Natural killer cell (primary cell): ENCODE measurements around the gene MGLL. TPM values are rescaled to one million over a fixed set of nuclear protein-coding genes. Genes with fewer than 3 reads are reported as not detected.
"Not testable (repeated sequence)": the region's sequence is repeated elsewhere in the genome, so short reads cannot be mapped to it uniquely, and the experiment has no call there.

Experiments
- ATAC-seq, 3 donors: fragments of 150-1000 bp in 2 of 3; fragments of 200-7000 bp in 1 of 3; cut with Tn5 transposase; 1 replicate in 1 of 3; 2 replicates in 2 of 3; pipeline ENCODE4 v1.10.0; 2021; ENCODE audit warnings: mild to moderate bottlenecking in 2 of 3, moderate library complexity in 2 of 3
- DNase-seq, 2 donors: peaks; one replicate each; pipeline versions ENCODE4 v3.0.0 to v3.0.0-alpha.2; 2013 to 2021; ENCODE audit warnings: mixed read lengths in 1 of 2
- H3K27ac ChIP-seq: one replicate; pipeline ENCODE4 v1.5.1; 2013; ENCODE audit warnings: mild to moderate bottlenecking, low read length
- H3K27me3 ChIP-seq: one replicate; pipeline ENCODE4 v1.6.1; 2013; ENCODE audit warnings: low read length; ENCODE audit not compliant: control insufficient read depth, insufficient read depth
- H3K36me3 ChIP-seq: one replicate; pipeline ENCODE4 v1.6.1; 2013; ENCODE audit warnings: low read length; ENCODE audit not compliant: control insufficient read depth, insufficient read depth
- H3K4me1 ChIP-seq: one replicate; pipeline ENCODE4 v1.6.1; 2013; ENCODE audit warnings: low read length; ENCODE audit not compliant: control insufficient read depth, insufficient read depth
- H3K4me3 ChIP-seq: one replicate; pipeline ENCODE4 v1.5.1; 2013; ENCODE audit warnings: low read length
- H3K9me3 ChIP-seq: one replicate; pipeline ENCODE4 v1.6.1; 2013; ENCODE audit warnings: low read length; ENCODE audit not compliant: control insufficient read depth, insufficient read depth
- H3K27ac Mint-ChIP-seq, 2 donors: one replicate each; pipeline ENCODE4 v1.8.0; 2022; ENCODE audit warnings: mild to moderate bottlenecking in 2 of 2, mixed read lengths in 2 of 2, moderate library complexity in 1 of 2
- H3K27me3 Mint-ChIP-seq, 2 donors: one replicate each; pipeline ENCODE4 v1.8.0; 2022; ENCODE audit warnings: low read depth in 2 of 2, mixed read lengths in 2 of 2
- H3K36me3 Mint-ChIP-seq: one replicate; pipeline ENCODE4 v1.8.0; 2022; ENCODE audit warnings: mixed read lengths
- H3K4me1 Mint-ChIP-seq, 2 donors: one replicate each; pipeline ENCODE4 v1.8.0; 2022; ENCODE audit warnings: mixed read lengths in 2 of 2
- H3K4me3 Mint-ChIP-seq: one replicate; pipeline ENCODE4 v1.8.0; 2022; ENCODE audit warnings: mild to moderate bottlenecking, moderate library complexity, mixed read lengths
- H3K9me3 Mint-ChIP-seq, 2 donors: one replicate each; pipeline ENCODE4 v1.8.0; 2022; ENCODE audit warnings: mixed read lengths in 2 of 2
- WGBS: methylation state at CpG from one replicate; pipeline ENCODE4 v1.1.7; 2013; ENCODE audit warnings: missing lambda C conversion rate; ENCODE audit not compliant: insufficient coverage; 5-methylcytosine and 5-hydroxymethylcytosine counted together
- intact Hi-C: fragments of 100-400 bp; cut with micrococcal nuclease; formaldehyde crosslinking; loops from one replicate; pipeline ENCODE4 v1.14.2; 2022
- total RNA-seq, 4 donors: library from RNA; stranded (reverse); fragments of 120-200 nt in 1 of 4; gene quantifications; one replicate each; pipeline versions ENCODE4 v1.2.3 to v1.2.4, GENCODE V29; 2013 to 2022
- TF ChIP-seq, protein P1 (sequence below): fragments of 200-600 bp; IDR thresholded peaks from one replicate; pipeline ENCODE4 v1.8.0; 2022; ENCODE audit warnings: antibody characterized with exemption

Gene MGLL
- total RNA-seq, 3 donors from 2014 or later (not counting 1 experiment from before 2014, with no cell fraction given): 2.7 to 4.6 (median 3.0) TPM

DNA sequence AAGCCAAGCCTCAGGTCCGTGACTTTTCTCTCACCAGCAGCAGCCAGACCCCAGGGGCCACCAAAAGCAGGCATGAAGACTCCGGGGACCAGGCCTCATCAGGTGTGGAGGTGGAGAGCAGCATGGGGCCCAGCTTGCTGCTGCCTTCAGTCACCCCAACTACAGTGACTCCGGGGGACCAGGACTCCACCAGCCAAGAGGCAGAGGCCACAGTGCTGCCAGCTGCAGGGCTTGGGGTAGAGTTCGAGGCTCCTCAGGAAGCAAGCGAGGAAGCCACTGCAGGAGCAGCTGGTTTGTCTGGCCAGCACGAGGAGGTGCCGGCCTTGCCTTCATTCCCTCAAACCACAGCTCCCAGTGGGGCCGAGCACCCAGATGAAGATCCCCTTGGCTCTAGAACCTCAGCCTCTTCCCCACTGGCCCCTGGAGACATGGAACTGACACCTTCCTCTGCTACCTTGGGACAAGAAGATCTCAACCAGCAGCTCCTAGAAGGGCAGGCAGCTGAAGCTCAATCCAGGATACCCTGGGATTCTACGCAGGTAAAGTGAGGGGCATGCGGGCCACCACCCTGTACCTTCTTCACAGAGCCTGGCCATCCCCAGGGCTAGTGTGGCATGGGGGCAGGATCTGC, 161.6 kb downstream of the MGLL start:
- DNase-seq: no peak
- TF ChIP-seq, protein P1, sequence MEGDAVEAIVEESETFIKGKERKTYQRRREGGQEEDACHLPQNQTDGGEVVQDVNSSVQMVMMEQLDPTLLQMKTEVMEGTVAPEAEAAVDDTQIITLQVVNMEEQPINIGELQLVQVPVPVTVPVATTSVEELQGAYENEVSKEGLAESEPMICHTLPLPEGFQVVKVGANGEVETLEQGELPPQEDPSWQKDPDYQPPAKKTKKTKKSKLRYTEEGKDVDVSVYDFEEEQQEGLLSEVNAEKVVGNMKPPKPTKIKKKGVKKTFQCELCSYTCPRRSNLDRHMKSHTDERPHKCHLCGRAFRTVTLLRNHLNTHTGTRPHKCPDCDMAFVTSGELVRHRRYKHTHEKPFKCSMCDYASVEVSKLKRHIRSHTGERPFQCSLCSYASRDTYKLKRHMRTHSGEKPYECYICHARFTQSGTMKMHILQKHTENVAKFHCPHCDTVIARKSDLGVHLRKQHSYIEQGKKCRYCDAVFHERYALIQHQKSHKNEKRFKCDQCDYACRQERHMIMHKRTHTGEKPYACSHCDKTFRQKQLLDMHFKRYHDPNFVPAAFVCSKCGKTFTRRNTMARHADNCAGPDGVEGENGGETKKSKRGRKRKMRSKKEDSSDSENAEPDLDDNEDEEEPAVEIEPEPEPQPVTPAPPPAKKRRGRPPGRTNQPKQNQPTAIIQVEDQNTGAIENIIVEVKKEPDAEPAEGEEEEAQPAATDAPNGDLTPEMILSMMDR: no peak
- no peak overlapping the region for H3K27ac Mint-ChIP-seq

GRCh38 chr3:127658234-127658633, 164.1 kb downstream of the MGLL start:
- Histone ChIP-seq H3K9me3 (no peaks in the 10 kb centered on the region), H3K27me3 (no peaks in the 10 kb centered on the region), H3K4me1 (no peaks in the 10 kb centered on the region), H3K4me3 (no peak overlapping the region), H3K36me3 (no peaks in the 10 kb centered on the region), H3K27ac (no peak overlapping the region)
- DNase-seq: no peak
- H3K4me3 Mint-ChIP-seq: no peak overlapping the region
- no peak overlapping the region for H3K27ac Mint-ChIP-seq
- 71% methylated on average over 1 of the region's 1 CpG for WGBS
- H3K27me3 Mint-ChIP-seq: peaks cover 4 to 14% of the 10 kb centered on the region in 2 donors
- no peaks in the 10 kb centered on the region for H3K36me3 Mint-ChIP-seq
- no peaks in the 10 kb centered on the region for H3K4me1 Mint-ChIP-seq
- no peak for ATAC-seq
- no peaks in the 10 kb centered on the region for H3K9me3 Mint-ChIP-seq
- intact Hi-C loops: no loop called here
- TF ChIP-seq, protein P1: no peak

More for the DNA sequence above, 161.6 kb downstream of the MGLL start:
- H3K9me3 ChIP-seq: no peaks in the 10 kb centered on the region
- H3K4me1 ChIP-seq: no peaks in the 10 kb centered on the region
- no peak for ATAC-seq
- intact Hi-C loops: no loop called here
- no peak overlapping the region for H3K27ac ChIP-seq
- no peaks in the 10 kb centered on the region for H3K27me3 ChIP-seq
- WGBS: 91% methylated on average over 10 of the region's 10 CpGs
- no peaks in the 10 kb centered on the region for H3K36me3 ChIP-seq
- Mint-ChIP-seq H3K9me3 (no peaks in the 10 kb centered on the region), H3K4me1 (no peaks in the 10 kb centered on the region), H3K4me3 (no peak overlapping the region), H3K27me3 (peaks cover 4 to 14% of the 10 kb centered on the region in 2 donors), H3K36me3 (no peaks in the 10 kb centered on the region)
- H3K4me3 ChIP-seq: no peak overlapping the region

- H3K4me3 ChIP-seq: no peak overlapping the region
- no peak overlapping the region for H3K27ac Mint-ChIP-seq
- H3K36me3 Mint-ChIP-seq: no peaks in the 10 kb centered on the region
- H3K4me1 ChIP-seq: no peaks in the 10 kb centered on the region
- TF ChIP-seq, protein P1: no peak
- no peak overlapping the region for H3K27ac ChIP-seq
- no peaks in the 10 kb centered on the region for H3K9me3 Mint-ChIP-seq
- H3K27me3 ChIP-seq: no peaks in the 10 kb centered on the region
- DNase-seq: no peak
- no peaks in the 10 kb centered on the region for H3K9me3 ChIP-seq
- no peak for ATAC-seq
- H3K4me3 Mint-ChIP-seq: no peak overlapping the region
- 91% methylated on average over 8 of the region's 8 CpGs for WGBS
- H3K4me1 Mint-ChIP-seq: no peaks in the 10 kb centered on the region
- no peaks in the 10 kb centered on the region for H3K36me3 ChIP-seq
- peaks cover 4 to 14% of the 10 kb centered on the region in 2 donors for H3K27me3 Mint-ChIP-seq
- intact Hi-C loops: no loop called here
These were observed 165.4 kb downstream of the MGLL start for GRCh38 chr3:127656906-127657305.

DNA sequence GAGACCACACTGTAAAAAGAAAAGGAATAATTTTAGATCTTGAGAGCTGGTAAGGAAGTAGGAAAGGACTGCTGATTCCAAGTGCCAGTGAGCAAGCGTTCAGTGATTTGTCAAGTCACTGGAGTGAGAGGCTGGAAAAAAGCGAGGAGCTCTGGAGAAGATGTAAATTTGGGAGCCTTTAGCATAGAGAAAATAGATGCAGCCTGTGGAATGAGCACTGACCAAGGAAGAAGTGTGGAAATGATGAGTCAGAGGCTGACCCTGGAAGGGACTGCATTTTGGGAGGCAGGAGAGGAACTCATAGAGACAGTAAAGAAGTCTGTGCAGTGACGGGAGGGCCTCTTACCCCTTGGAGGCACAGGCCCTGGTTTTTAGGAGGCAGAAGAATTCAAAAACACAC, 166.7 kb downstream of the MGLL start:
- Histone ChIP-seq H3K9me3 (no peaks in the 10 kb centered on the region), H3K4me3 (no peak overlapping the region), H3K36me3 (no peaks in the 10 kb centered on the region), H3K27ac (no peak overlapping the region), H3K27me3 (no peaks in the 10 kb centered on the region), H3K4me1 (no peaks in the 10 kb centered on the region)
- H3K4me1 Mint-ChIP-seq: no peaks in the 10 kb centered on the region
- H3K9me3 Mint-ChIP-seq: no peaks in the 10 kb centered on the region
- H3K36me3 Mint-ChIP-seq: no peaks in the 10 kb centered on the region
- H3K27me3 Mint-ChIP-seq: peaks cover 4 to 14% of the 10 kb centered on the region in 2 donors
- intact Hi-C loops: no loop called here
- 91% methylated on average over 3 of the region's 3 CpGs for WGBS
- no peak overlapping the region for H3K4me3 Mint-ChIP-seq
- TF ChIP-seq, protein P1: no peak
- ATAC-seq (no peak), DNase-seq (no peak)
- H3K27ac Mint-ChIP-seq: no peak overlapping the region

DNA sequence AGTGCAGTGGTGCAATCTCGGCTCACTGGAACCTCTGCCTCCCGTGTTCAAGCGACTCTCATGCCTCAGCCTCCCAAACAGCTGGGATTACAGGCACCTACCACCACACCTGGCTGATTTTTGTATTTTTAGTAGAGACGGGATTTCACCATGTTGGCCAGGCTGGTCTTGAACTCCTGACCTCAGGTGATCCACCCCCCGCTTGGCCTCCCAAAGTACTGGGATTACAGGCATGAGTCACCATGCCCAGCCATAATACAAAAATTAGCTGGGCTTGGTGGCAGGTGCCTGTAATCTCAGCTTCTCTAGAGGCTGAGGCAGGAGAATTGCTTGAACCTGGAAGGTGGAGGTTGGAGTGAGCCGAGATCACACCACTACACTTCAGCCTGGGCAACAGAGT, 167.3 kb downstream of the MGLL start:
- H3K4me3 Mint-ChIP-seq, H3K27me3 Mint-ChIP-seq, H3K36me3 Mint-ChIP-seq, H3K27ac ChIP-seq, H3K4me1 ChIP-seq, H3K9me3 ChIP-seq, H3K36me3 ChIP-seq, H3K27ac Mint-ChIP-seq, H3K9me3 Mint-ChIP-seq, H3K4me1 Mint-ChIP-seq, H3K27me3 ChIP-seq, ATAC-seq, H3K4me3 ChIP-seq, DNase-seq: not testable (repeated sequence)
- intact Hi-C loops: loop anchor here (5.0 kb wide), 1 partner anchor 177 kb away; no protein-coding TSS in a partner anchor
- WGBS: 91% methylated on average over 5 of the region's 6 CpGs
